PC-9 (cell line): Measurements from ENCODE around the gene PLEKHF1.

Source experiments
- EZH2 ChIP-seq: fragments of 200-600 bp; sonication (generic); IDR thresholded peaks from 2 replicates; pipeline ENCODE4 v1.8.0; 2017; ENCODE audit warnings: antibody characterized with exemption, low read depth
- TF ChIP-seq, protein P1 (sequence below): fragments of 200-600 bp; sonication (generic); conservative IDR thresholded peaks from 2 replicates; pipeline ENCODE4 v1.6.1; 2017; ENCODE audit warnings: mixed run types, antibody characterized with exemption, mild to moderate bottlenecking, moderate library complexity

DNA sequence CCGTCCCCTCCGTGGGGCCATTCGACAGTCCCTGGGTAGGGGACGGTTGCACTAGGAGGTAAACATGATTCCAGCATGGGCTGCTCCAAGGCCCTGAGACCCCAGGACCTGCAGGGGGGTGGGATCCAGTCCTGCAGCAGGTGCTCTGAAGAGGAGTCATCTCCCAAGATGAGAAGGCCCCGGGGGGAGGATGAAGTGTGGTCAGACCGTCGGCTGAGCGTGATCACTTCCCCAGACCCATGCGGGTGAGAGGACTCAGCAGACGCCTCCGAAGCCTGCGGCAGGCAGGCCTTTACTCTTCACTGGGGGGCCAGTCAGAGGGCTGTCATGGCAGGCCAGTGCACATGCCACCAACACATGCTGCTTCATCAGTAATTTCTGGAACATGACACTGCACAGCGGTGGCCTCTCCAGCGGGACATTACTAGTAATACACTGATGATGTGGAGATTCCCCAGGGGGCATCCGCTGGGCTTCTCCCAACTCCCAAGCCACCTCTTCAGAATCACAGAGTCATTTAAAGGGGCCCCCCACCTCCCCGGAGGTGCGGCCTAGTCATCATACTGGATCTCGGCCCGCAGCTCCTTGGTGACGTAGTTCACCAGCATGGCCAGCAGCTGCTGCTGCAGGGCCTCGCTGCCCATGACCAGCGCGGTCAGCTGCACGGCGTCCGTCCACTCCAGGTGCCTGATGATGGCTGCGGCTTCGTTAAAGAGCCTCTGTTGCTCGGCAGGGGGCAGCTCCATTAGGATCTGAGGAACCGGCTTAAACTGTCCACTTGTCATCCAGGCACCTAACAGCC lies 37.1 kb downstream of the PLEKHF1 start:
- TF ChIP-seq, protein P1, sequence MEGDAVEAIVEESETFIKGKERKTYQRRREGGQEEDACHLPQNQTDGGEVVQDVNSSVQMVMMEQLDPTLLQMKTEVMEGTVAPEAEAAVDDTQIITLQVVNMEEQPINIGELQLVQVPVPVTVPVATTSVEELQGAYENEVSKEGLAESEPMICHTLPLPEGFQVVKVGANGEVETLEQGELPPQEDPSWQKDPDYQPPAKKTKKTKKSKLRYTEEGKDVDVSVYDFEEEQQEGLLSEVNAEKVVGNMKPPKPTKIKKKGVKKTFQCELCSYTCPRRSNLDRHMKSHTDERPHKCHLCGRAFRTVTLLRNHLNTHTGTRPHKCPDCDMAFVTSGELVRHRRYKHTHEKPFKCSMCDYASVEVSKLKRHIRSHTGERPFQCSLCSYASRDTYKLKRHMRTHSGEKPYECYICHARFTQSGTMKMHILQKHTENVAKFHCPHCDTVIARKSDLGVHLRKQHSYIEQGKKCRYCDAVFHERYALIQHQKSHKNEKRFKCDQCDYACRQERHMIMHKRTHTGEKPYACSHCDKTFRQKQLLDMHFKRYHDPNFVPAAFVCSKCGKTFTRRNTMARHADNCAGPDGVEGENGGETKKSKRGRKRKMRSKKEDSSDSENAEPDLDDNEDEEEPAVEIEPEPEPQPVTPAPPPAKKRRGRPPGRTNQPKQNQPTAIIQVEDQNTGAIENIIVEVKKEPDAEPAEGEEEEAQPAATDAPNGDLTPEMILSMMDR: no peak
- no peak for TF ChIP-seq EZH2
